ENCODE data around the gene EPHB2. TPM values are rescaled to one million over a fixed set of nuclear protein-coding genes. Genes with fewer than 3 reads are reported as not detected.
"Not testable (repeated sequence)": the region's sequence is repeated elsewhere in the genome, so short reads cannot be mapped to it uniquely, and the experiment has no call there.

The EPHB2 gene
- total and polyA plus RNA-seq, 2 experiments from 2014 or later: 1.0 to 5.1 TPM

GRCh38 chr1:22944346-22945055, 233.9 kb downstream of the EPHB2 start:
- Histone ChIP-seq H3K27ac (no peak overlapping the region), H3K4me3 (no peak overlapping the region), H3K4me1 (ENCODE audit: insufficient read depth) (no peaks in the 10 kb centered on the region), H3K27me3 (replicated peaks; ENCODE audit: insufficient read depth) (peaks cover 33% of the 10 kb centered on the region), H4K20me1 (ENCODE audit: insufficient read depth) (no peaks in the 10 kb centered on the region), H2AFZ (no peak overlapping the region), H3K4me2 (ENCODE audit: unreplicated experiment) (no peak overlapping the region), H3K9ac (no peak overlapping the region), H3K9me3 (ENCODE audit: low read depth) (no peaks in the 10 kb centered on the region), H3K79me2 (ENCODE audit: insufficient read depth) (no peaks in the 10 kb centered on the region), H3K9me2 (ENCODE audit: insufficient read depth) (no peaks in the 10 kb centered on the region), H3F3A (ENCODE audit: insufficient read depth) (no peaks in the 10 kb centered on the region), H3K36me3 (ENCODE audit: low read depth) (no peaks in the 10 kb centered on the region)
- 70 to 74% methylated on average over 4 of the region's 4 CpGs for WGBS, 2 experiments (ENCODE audit: low coverage in 1 of 2, low lambda C conversion rate in 2 of 2, missing lambda C conversion rate in 2 of 2)
- DNase-seq: no peak
- TF ChIP-seq EZH2 (IDR thresholded peaks at IDR 0.05; ENCODE audit: insufficient read depth, poor library complexity, severe bottlenecking) (no peak), EZH2phosphoT487 (IDR thresholded peaks at IDR 0.05; ENCODE audit: insufficient read depth, low read depth) (no peak)
- in situ Hi-C loops (cut with MboI): loop anchor here (25.0 kb wide), 1 partner anchor 507 kb away; no protein-coding TSS in a partner anchor

GRCh38 chr1:22945171-22945570, 234.5 kb downstream of the EPHB2 start:
- not testable (repeated sequence) for H2AFZ ChIP-seq; DNase-seq; H3K27ac ChIP-seq; H3F3A ChIP-seq (ENCODE audit: insufficient read depth); H4K20me1 ChIP-seq (ENCODE audit: insufficient read depth); H3K4me3 ChIP-seq; H3K9me3 ChIP-seq (ENCODE audit: low read depth); H3K9me2 ChIP-seq (ENCODE audit: insufficient read depth); H3K36me3 ChIP-seq (ENCODE audit: low read depth); H3K9ac ChIP-seq; H3K79me2 ChIP-seq (ENCODE audit: insufficient read depth); H3K4me2 ChIP-seq (ENCODE audit: unreplicated experiment); H3K4me1 ChIP-seq (ENCODE audit: insufficient read depth)
- WGBS, 2 experiments (ENCODE audit: low coverage in 1 of 2, low lambda C conversion rate in 2 of 2, missing lambda C conversion rate in 2 of 2): 59 to 63% methylated on average over 5 of the region's 5 CpGs
- peaks cover 36% of the 10 kb centered on the region for H3K27me3 ChIP-seq (replicated peaks; ENCODE audit: insufficient read depth)
- in situ Hi-C loops (cut with MboI): loop anchor here (25.0 kb wide), 1 partner anchor 508 kb away; no protein-coding TSS in a partner anchor

- TF ChIP-seq EZH2 (IDR thresholded peaks at IDR 0.05; ENCODE audit: insufficient read depth, poor library complexity, severe bottlenecking): no peak
- Histone ChIP-seq H3K27ac (no peak overlapping the region), H3K4me1 (ENCODE audit: insufficient read depth) (no peaks in the 10 kb centered on the region), H4K20me1 (ENCODE audit: insufficient read depth) (no peaks in the 10 kb centered on the region), H3F3A (ENCODE audit: insufficient read depth) (no peaks in the 10 kb centered on the region), H2AFZ (no peak overlapping the region), H3K4me2 (ENCODE audit: unreplicated experiment) (no peak overlapping the region), H3K36me3 (ENCODE audit: low read depth) (no peaks in the 10 kb centered on the region), H3K9me2 (ENCODE audit: insufficient read depth) (no peaks in the 10 kb centered on the region), H3K9ac (no peak overlapping the region), H3K4me3 (no peak overlapping the region), H3K27me3 (replicated peaks; ENCODE audit: insufficient read depth) (peaks cover 71% of the 10 kb centered on the region), H3K79me2 (ENCODE audit: insufficient read depth) (no peaks in the 10 kb centered on the region), H3K9me3 (ENCODE audit: low read depth) (no peaks in the 10 kb centered on the region)
- DNase-seq: no peak
- in situ Hi-C loops (cut with MboI): loop anchor here (25.0 kb wide), 1 partner anchor 513 kb away; no protein-coding TSS in a partner anchor
- WGBS, 2 experiments (ENCODE audit: low coverage in 1 of 2, low lambda C conversion rate in 2 of 2, missing lambda C conversion rate in 2 of 2): 2 to 3% methylated on average over 5 of the region's 5 CpGs
Observed at GRCh38 chr1:22949822-22950331, 239.2 kb downstream of the EPHB2 start.

GRCh38 chr1:22951796-22952195, 241.2 kb downstream of the EPHB2 start:
- Histone ChIP-seq H3K9ac (no peak overlapping the region), H3K27ac (no peak overlapping the region), H3K9me3 (ENCODE audit: low read depth) (no peaks in the 10 kb centered on the region), H3K36me3 (ENCODE audit: low read depth) (no peaks in the 10 kb centered on the region), H3K4me3 (no peak overlapping the region), H3K9me2 (ENCODE audit: insufficient read depth) (no peaks in the 10 kb centered on the region), H3K4me2 (ENCODE audit: unreplicated experiment) (no peak overlapping the region), H2AFZ (no peak overlapping the region), H3F3A (ENCODE audit: insufficient read depth) (no peaks in the 10 kb centered on the region), H3K79me2 (ENCODE audit: insufficient read depth) (no peaks in the 10 kb centered on the region), H4K20me1 (ENCODE audit: insufficient read depth) (no peaks in the 10 kb centered on the region), H3K4me1 (ENCODE audit: insufficient read depth) (no peaks in the 10 kb centered on the region), H3K27me3 (replicated peaks; ENCODE audit: insufficient read depth) (peaks cover 79% of the 10 kb centered on the region)
- no peak for TF ChIP-seq EZH2phosphoT487 (IDR thresholded peaks at IDR 0.05; ENCODE audit: insufficient read depth, low read depth)
- TF ChIP-seq EZH2 (IDR thresholded peaks at IDR 0.05; ENCODE audit: insufficient read depth, poor library complexity, severe bottlenecking): no peak
- 10 to 20% methylated on average over 3 of the region's 3 CpGs for WGBS, 2 experiments (ENCODE audit: low coverage in 1 of 2, low lambda C conversion rate in 2 of 2, missing lambda C conversion rate in 2 of 2)
- in situ Hi-C loops (cut with MboI): no loop called here
- no peak for DNase-seq

Data from GM23248 (cell line).